Keratinocyte (primary cell): ENCODE results near the gene METTL22.

Experiments
- CTCF ChIP-seq, 3 experiments: IDR thresholded peaks in 1 of 3; conservative IDR thresholded peaks in 1 of 3; optimal IDR thresholded peaks in 1 of 3; 2 replicates in 2 of 3; 3 replicates in 1 of 3; pipeline versions ENCODE3 to v1.5.1; 2011; ENCODE audit warnings: low read length in 3 of 3, mild to moderate bottlenecking in 3 of 3, moderate library complexity in 2 of 3, control low read depth in 1 of 3, inconsistent platforms in 1 of 3; ENCODE audit not compliant: insufficient read depth in 2 of 3; ENCODE audit errors: extremely low read depth in 1 of 3
- EZH2 ChIP-seq: IDR thresholded peaks from one replicate; pipeline ENCODE4 v1.6.1; 2012; ENCODE audit warnings: inconsistent platforms, mild to moderate bottlenecking, low read length, moderate library complexity

- TF ChIP-seq CTCF (optimal IDR thresholded peaks at IDR 0.05 in 1 of 3, IDR thresholded peaks at IDR 0.05 in 1 of 3, conservative IDR thresholded peaks at IDR 0.05 in 1 of 3; ENCODE audit: extremely low read depth in 1 of 3, insufficient read depth in 2 of 3, low read length in 3 of 3) (no peak), EZH2 (no peak)
Measured at GRCh38 chr16:8663192-8664089, 41.9 kb downstream of the METTL22 start.
